ENCODE results near the gene PEAK3.

DNA sequence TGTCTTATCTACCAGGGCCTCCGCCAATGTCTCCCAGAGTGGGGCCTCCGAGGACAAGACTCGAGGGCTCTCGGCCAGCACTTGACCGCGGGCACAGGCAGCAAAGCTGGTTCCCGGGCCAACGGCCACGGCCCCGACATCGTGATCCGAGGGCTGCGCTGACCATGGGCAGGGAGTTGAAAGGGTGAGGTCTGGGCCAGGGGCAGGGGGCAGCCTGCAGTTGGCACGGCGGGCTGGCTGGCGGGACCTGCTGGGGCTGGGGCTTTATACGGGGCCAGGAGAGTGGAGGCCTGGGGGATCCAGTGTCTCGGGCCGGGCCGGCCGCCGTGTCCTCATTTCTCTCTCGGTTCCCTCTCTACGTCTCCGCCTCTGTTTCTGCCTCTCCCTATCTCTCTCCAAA is 35.8 kb upstream of the PEAK3 start:
- no peak for TF ChIP-seq NR2C2 (CRISPR knock-in tag; IDR thresholded peaks at IDR 0.05)
- TF ChIP-seq NR2C2 (tag; IDR thresholded peaks at IDR 0.05) = no peak
- TF ChIP-seq ADNP (tag; IDR thresholded peaks at IDR 0.05) = no peak
- no peak for TF ChIP-seq BACH1 (tag; IDR thresholded peaks at IDR 0.05)
- TF ChIP-seq BMI1 (IDR thresholded peaks at IDR 0.05; ENCODE audit: low read length) = no peak
- TF ChIP-seq STAG1 (CRISPR knock-in tag; IDR thresholded peaks at IDR 0.05; ENCODE audit: borderline replicate concordance) = no peak
- TF ChIP-seq, protein P1, sequence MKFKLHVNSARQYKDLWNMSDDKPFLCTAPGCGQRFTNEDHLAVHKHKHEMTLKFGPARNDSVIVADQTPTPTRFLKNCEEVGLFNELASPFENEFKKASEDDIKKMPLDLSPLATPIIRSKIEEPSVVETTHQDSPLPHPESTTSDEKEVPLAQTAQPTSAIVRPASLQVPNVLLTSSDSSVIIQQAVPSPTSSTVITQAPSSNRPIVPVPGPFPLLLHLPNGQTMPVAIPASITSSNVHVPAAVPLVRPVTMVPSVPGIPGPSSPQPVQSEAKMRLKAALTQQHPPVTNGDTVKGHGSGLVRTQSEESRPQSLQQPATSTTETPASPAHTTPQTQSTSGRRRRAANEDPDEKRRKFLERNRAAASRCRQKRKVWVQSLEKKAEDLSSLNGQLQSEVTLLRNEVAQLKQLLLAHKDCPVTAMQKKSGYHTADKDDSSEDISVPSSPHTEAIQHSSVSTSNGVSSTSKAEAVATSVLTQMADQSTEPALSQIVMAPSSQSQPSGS (CRISPR knock-in tag; IDR thresholded peaks at IDR 0.05) = no peak
- TF ChIP-seq, protein P2, sequence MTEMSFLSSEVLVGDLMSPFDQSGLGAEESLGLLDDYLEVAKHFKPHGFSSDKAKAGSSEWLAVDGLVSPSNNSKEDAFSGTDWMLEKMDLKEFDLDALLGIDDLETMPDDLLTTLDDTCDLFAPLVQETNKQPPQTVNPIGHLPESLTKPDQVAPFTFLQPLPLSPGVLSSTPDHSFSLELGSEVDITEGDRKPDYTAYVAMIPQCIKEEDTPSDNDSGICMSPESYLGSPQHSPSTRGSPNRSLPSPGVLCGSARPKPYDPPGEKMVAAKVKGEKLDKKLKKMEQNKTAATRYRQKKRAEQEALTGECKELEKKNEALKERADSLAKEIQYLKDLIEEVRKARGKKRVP (CRISPR knock-in tag; IDR thresholded peaks at IDR 0.05) = no peak
- TF ChIP-seq ZC3H4 (CRISPR knock-in tag; IDR thresholded peaks at IDR 0.05; ENCODE audit: borderline replicate concordance) = no peak
- no peak for TF ChIP-seq MAZ (CRISPR knock-in tag; conservative IDR thresholded peaks at IDR 0.05 in 1 of 2, IDR thresholded peaks at IDR 0.05 in 1 of 2)
- TF ChIP-seq, protein P3, sequence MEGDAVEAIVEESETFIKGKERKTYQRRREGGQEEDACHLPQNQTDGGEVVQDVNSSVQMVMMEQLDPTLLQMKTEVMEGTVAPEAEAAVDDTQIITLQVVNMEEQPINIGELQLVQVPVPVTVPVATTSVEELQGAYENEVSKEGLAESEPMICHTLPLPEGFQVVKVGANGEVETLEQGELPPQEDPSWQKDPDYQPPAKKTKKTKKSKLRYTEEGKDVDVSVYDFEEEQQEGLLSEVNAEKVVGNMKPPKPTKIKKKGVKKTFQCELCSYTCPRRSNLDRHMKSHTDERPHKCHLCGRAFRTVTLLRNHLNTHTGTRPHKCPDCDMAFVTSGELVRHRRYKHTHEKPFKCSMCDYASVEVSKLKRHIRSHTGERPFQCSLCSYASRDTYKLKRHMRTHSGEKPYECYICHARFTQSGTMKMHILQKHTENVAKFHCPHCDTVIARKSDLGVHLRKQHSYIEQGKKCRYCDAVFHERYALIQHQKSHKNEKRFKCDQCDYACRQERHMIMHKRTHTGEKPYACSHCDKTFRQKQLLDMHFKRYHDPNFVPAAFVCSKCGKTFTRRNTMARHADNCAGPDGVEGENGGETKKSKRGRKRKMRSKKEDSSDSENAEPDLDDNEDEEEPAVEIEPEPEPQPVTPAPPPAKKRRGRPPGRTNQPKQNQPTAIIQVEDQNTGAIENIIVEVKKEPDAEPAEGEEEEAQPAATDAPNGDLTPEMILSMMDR (IDR thresholded peaks at IDR 0.05 in 2 of 3, conservative IDR thresholded peaks at IDR 0.05 in 1 of 3; ENCODE audit: insufficient read depth in 2 of 3, low read depth in 1 of 3, low read length in 3 of 3) = no peak
- TF ChIP-seq TCF3 (CRISPR knock-in tag; IDR thresholded peaks at IDR 0.05) = no peak
